ENCODE data around the gene AMFR. TPM values are rescaled to one million over a fixed set of nuclear protein-coding genes. Genes with fewer than 3 reads are reported as not detected.

AMFR gene
- total and polyA plus RNA-seq, 4 donors, result 43.3 to 309 (median 98.4) TPM

- H3K27me3 ChIP-seq (ENCODE audit: control insufficient read depth in 4 of 4, insufficient read depth in 4 of 4, low read length in 3 of 4), result no peaks in the 10 kb centered on the region
- no peak overlapping the region for H3K4me3 ChIP-seq (ENCODE audit: low read depth in 1 of 3, low read length in 3 of 3)
- H3K9me3 ChIP-seq (ENCODE audit: control insufficient read depth in 4 of 4, low read length in 3 of 4), result no peaks in the 10 kb centered on the region
- H3K36me3 ChIP-seq (ENCODE audit: control insufficient read depth in 4 of 4, insufficient read depth in 3 of 4, low read depth in 1 of 4, low read length in 3 of 4), result peaks cover 0 to 3% (median under 1%) of the 10 kb centered on the region in 4 donors
- peaks cover 0 to 10% (median 5%) of the 10 kb centered on the region in 4 donors for H3K4me1 ChIP-seq (ENCODE audit: control insufficient read depth in 4 of 4, insufficient read depth in 4 of 4, low read length in 3 of 4)
- TF ChIP-seq RXRA (IDR thresholded peaks at IDR 0.05) (no peak), NR2F2 (IDR thresholded peaks at IDR 0.05) (no peak), EGR1 (IDR thresholded peaks at IDR 0.05; ENCODE audit: low read depth in 2 of 2) (no peak), SP1 (IDR thresholded peaks at IDR 0.05) (no peak), ZBTB33 (IDR thresholded peaks at IDR 0.05) (no peak), GABPA (IDR thresholded peaks at IDR 0.05 in 1 of 2, conservative IDR thresholded peaks at IDR 0.05 in 1 of 2) (no peak), JUND (IDR thresholded peaks at IDR 0.05) (no peak), CTCF (IDR thresholded peaks at IDR 0.05; ENCODE audit: low read depth, low read length, missing input control) (no peak), YY1 (IDR thresholded peaks at IDR 0.05) (no peak), FOXA2 (IDR thresholded peaks at IDR 0.05) (no peak), REST (IDR thresholded peaks at IDR 0.05) (no peak), TAF1 (conservative IDR thresholded peaks at IDR 0.05) (no peak), MAX (IDR thresholded peaks at IDR 0.05) (no peak), ATF3 (IDR thresholded peaks at IDR 0.05) (no peak), RAD21 (IDR thresholded peaks at IDR 0.05) (no peak), FOXA1 (IDR thresholded peaks at IDR 0.05) (no peak), HNF4G (IDR thresholded peaks at IDR 0.05) (no peak), HNF4A (conservative IDR thresholded peaks at IDR 0.05) (no peak)
- DNase-seq (ENCODE audit: low spot score), result no peak
- H3K9ac ChIP-seq (ENCODE audit: low read depth in 1 of 2, low read length in 2 of 2), result peak overlapping the region; percentile 21 to 41
- H3K27ac ChIP-seq (ENCODE audit: low read depth in 1 of 2, low read length in 2 of 2), result no peak overlapping the region
- WGBS, result 68% methylated on average over 14 of the region's 14 CpGs
These were observed 69.5 kb downstream of the AMFR start for GRCh38 chr16:56355786-56356275.

Data from liver (tissue), 9 donors.